HG03095 (cell line): Measurements from ENCODE around the gene GMCL1.

Experiments
- ATAC-seq: cut with Tn5 transposase; IDR thresholded peaks from one replicate; pipeline ENCODE4 v1.9.1; 2021; ENCODE audit warnings: moderate library complexity; ENCODE audit not compliant: unreplicated experiment

Gene GMCL1

GRCh38 chr2:69829256-69830044, at the start of gene GMCL1:
Gene GMCL1, plus strand, starts transcription at chr2:69829660. Its CDS starts 233 bp downstream, at chr2:69829893.
- peak; percentile 85 for ATAC-seq

DNA sequence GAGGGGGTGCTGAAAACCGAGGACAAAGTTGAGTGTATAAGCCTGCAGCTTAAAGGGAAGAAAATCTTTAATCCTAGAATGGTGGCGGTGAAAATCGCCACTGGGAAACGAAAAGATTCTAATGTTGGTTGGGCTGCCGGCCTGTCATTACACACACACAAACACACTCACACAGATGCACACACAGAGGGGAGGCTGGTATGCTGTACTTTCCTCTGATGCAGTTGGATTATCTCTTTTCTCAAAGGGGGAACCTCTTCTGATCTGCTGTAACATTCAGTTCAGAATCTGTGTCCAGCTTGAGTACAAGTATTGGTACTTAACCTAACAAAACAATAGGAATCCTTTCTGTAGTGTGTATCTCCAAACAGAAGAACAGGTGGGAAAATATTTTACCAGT, 48.5 kb upstream of the GMCL1 start:
- no peak for ATAC-seq

DNA sequence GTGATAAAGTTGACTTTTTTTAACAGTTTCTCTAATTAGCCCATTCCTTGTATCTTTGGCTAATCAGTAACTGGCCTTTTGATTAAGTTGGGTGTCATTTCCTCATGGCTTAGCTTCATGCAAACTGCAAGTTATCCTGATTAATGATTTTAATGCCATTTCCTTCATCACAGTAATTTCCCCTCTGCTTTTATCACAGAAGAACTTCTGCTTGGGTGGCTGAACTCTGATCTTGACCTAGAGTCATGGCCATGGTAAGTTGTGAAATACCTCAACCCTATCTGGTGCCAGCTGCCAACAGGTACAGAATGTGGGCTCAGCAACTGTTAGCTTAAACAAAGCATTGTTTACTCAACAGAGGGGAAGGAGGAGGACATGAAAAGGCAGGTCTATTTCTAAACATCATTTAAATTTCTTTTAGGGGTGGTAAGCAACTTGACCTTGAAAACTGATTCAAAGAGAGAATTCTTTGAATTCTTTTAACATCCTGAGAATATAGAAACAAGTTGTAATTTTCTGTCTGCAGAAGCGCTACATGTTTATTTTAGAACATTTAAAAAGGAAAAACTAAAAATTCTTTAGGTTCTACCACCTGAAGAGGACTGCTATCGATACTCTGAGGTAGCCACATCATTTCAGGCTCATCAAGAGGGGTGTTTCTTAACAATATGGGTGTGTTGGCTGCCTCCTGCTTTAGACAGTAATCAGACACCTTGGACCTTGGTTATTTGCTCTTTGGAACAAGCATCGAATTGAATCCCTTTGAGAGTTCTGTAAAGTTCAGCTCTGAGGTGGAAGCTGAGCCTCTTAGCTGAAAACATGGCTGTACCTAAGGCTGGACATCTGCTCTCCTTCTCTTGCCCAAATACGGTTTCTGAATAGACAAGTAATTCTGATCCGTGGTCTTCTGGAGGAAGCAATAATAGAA, 47.9 kb upstream of the GMCL1 start:
- ATAC-seq, result peak; percentile 46

GRCh38 chr2:69784228-69784627, 45.2 kb upstream of the GMCL1 start:
- no peak for ATAC-seq

GRCh38 chr2:69785358-69785757, 44.1 kb upstream of the GMCL1 start:
- ATAC-seq, result no peak

DNA sequence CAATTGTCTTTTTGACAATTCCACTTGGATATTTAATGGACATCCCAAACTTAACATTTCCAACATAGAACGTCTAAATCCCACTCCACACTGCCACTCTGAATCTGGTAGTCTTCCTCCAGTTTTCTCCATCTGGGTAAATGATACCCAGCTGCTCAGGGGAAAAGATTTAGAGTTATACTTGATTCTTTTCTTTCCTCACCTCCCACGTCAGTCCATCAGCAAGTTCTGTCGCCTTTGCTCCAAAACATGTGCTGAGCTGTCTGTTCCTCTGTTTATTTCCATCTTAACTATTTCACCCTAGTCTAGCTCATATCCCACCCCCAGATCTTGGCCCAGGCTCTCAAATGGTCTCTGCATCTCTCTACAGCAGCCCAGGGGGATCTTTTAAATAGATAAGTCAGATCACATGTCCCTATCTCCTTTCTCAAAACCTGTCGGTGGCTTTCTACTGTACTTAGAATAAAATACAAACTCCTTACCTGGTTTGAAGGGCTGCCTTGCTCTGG, 43.4 kb upstream of the GMCL1 start:
- no peak for ATAC-seq

DNA sequence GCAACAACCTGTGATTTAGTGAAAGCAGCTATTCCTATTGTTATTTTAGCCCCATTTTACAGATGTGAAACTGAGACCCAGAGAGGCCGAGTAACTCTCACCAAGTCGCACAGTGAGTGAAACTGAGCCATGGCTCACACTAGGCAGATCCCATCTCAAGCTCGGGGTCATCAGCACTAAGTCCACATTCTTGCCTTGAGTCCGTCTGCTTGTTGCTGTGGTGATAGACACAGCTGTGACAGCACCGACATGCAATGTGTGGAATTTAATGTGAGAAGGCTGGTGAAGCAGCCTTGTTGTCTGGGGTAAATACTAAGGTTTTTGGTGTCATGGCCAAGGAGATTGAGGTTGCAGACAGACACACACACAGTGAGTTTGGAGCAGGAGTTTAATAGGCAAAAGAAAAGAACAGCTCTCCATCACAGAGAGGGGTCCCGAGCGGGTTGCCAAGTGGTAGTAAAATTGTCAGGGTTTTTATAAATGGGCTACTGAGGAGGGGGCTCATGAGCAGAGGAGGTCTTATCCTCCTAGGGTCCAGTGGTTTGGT, 40.2 kb upstream of the GMCL1 start:
- peak; percentile 65 for ATAC-seq

- peak; percentile 33 for ATAC-seq
Observed at GRCh38 chr2:69789772-69790600, 39.5 kb upstream of the GMCL1 start.

GRCh38 chr2:69790601-69790959, 38.9 kb upstream of the GMCL1 start:
- ATAC-seq, result no peak

GRCh38 chr2:69791045-69791444, 38.4 kb upstream of the GMCL1 start:
- no peak for ATAC-seq

GRCh38 chr2:69796174-69796573, 33.3 kb upstream of the GMCL1 start:
- no peak for ATAC-seq

DNA sequence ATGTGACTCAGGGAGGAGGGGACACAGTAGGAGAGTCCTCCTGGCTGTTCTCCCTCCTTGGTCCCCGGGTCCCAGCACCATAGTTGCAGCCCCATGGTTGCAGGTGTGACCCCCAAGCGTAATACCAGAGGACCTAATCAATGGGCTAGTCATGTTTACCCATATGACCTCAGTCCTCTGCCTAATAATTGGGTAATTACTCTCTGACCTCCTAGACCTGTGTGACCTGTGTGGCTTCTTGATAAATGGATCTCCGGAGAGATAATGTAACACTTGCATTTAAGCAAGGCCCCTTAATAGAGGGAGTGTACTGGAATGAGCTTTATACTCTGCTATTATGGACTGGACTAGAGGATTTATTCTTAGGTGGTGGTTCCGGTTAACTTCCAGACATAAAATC, 32.2 kb upstream of the GMCL1 start:
- no peak for ATAC-seq

DNA sequence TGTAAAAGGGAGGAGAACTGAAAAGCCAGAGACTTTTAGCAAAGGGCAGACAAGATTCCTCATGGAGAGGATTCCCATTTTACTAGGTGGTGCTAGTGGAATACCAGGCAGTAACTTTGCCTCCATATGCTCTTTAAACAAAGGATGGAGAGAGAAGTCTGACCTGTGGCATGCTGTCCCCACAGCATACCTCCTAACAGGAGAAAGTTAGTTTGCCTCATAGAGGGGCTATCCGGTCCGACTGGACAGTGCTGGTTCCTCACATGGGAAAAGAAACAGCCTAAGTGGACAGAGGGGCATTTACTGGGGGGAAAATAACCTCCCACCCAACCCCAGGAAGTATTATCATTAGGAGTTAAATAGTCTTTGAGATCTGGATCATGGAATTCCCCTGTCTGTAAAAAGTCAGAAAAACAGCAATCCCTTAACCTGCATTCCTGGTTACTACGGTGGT, 31.6 kb upstream of the GMCL1 start:
- no peak for ATAC-seq

DNA sequence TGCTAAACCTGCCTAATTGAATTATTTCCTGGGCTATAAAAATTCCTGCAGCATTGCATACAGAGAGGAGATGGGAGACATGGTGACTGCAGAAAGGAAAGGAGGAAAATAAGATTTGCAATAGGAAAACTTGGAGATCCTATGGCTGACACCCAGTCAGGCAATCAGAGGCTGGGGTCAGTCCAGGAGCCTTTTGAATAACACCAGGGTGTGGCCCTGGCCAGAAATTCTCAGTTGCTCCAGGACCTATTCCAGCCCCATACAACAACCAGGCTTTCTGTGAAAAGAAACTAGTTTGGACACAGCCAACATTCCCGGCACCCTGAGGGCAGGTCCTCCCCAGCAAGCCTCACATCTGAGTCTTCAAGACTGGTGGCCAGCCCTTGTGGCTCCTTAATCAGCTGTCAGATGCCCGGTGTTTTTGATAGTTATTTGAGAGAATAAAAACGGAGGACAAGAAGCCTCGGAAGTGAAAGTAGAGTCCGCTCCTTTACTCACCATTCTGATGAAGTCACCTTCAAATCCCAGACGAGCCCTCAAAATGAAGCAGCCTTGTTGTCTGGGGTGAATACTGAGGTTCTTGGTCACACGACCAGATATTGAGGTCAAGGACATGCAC, 31.1 kb upstream of the GMCL1 start:
- ATAC-seq, result no peak

GRCh38 chr2:69798909-69799526, 30.4 kb upstream of the GMCL1 start:
- no peak for ATAC-seq

DNA sequence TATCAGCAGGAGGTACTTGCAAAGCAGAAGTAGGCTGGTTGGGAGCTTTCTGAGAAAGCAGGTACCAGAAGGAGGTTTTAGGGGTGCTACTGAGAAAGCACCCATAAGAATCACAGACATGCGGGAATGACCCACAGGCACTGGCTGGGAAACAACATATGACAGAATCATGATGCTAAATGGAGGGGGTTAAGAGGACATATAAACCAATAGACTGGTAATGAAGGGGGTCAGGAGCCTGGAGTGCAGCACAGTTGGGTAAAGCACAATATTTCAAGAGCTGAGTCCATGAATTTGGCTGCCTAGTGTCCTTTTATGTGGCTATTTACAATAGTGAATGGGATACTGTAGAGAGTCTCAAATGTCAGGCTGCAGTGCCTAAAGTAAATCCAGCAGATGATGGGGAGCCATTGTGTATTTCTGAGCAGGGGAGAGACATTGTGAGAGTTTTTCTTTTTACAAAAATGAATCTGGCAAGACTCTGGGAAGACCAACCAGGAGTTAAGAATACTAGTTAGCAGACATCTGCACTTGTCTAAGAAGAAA, 27.6 kb upstream of the GMCL1 start:
- ATAC-seq, result no peak

- ATAC-seq, result peak; percentile 59
Observed at GRCh38 chr2:69802781-69803367, 26.6 kb upstream of the GMCL1 start.

DNA sequence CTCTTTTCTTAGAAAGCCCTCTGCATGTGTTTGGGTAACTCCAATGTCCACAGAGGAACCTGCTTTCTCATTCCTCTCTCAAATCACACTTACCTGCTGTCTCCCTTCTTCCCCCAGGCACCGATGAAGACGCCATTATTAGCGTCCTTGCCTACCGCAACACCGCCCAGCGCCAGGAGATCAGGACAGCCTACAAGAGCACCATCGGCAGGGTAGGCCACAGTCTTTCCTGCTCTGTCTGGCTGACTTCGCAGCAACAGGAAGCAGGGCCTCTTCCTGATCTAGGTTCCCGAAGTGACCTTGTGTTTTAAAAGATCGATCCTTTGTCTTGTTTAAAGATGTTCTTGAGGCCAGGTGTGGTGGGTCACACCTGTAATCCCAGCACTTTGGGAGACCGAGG, 25.0 kb upstream of the GMCL1 start:
- no peak for ATAC-seq

- ATAC-seq, result no peak
Observed at GRCh38 chr2:69805887-69806286, 23.6 kb upstream of the GMCL1 start.
